Endodermal cell (in vitro differentiated cells): ENCODE data around the gene BCAR1. TPM values are rescaled to one million over a fixed set of nuclear protein-coding genes. Genes with fewer than 3 reads are reported as not detected.
A peak's percentile ranks its signal among the peaks of the same experiment; 100 is the strongest.
"Not testable (repeated sequence)": the region's sequence is repeated elsewhere in the genome, so short reads cannot be mapped to it uniquely, and the experiment has no call there.

Source experiments
- DNase-seq: peaks from one replicate; pipeline ENCODE4 v3.0.0-alpha.2; 2017
- H3K27ac ChIP-seq: 2 replicates; pipeline ENCODE4 v1.5.1; 2013; ENCODE audit warnings: mild to moderate bottlenecking, low read depth, low read length, moderate library complexity
- H3K27me3 ChIP-seq: 2 replicates; pipeline ENCODE4 v1.6.1; 2013; ENCODE audit warnings: mild to moderate bottlenecking, low read length, moderate library complexity; ENCODE audit not compliant: insufficient read depth, control insufficient read depth, poor library complexity, severe bottlenecking
- H3K36me3 ChIP-seq: 2 replicates; pipeline ENCODE4 v1.7.0; 2013; ENCODE audit warnings: mild to moderate bottlenecking, low read length, moderate library complexity; ENCODE audit not compliant: control insufficient read depth, insufficient read depth
- H3K4me1 ChIP-seq: one replicate; pipeline ENCODE4 v1.7.0; 2013; ENCODE audit warnings: low read length; ENCODE audit not compliant: control insufficient read depth, insufficient read depth
- H3K4me3 ChIP-seq: 2 replicates; pipeline ENCODE4 v1.5.1; 2013; ENCODE audit warnings: mild to moderate bottlenecking, low read length, moderate library complexity
- H3K9ac ChIP-seq: 2 replicates; pipeline ENCODE4 v1.6.1; 2013; ENCODE audit warnings: mild to moderate bottlenecking, low read length, moderate library complexity; ENCODE audit not compliant: poor library complexity, severe bottlenecking; ENCODE audit errors: extremely low read depth
- H3K9me3 ChIP-seq: 2 replicates; pipeline ENCODE4 v1.6.1; 2013; ENCODE audit warnings: mild to moderate bottlenecking, low read length, moderate library complexity; ENCODE audit not compliant: control insufficient read depth
- H3K27ac Mint-ChIP-seq: 2 replicates; pipeline ENCODE4 v1.8.0; 2020; ENCODE audit warnings: mixed read lengths
- H3K27me3 Mint-ChIP-seq: 2 replicates; pipeline ENCODE4 v1.8.0; 2021; ENCODE audit warnings: mild to moderate bottlenecking, mixed read lengths; ENCODE audit not compliant: insufficient read depth
- H3K36me3 Mint-ChIP-seq: 2 replicates; pipeline ENCODE4 v1.8.0; 2020; ENCODE audit warnings: low read depth, mixed read lengths
- H3K4me1 Mint-ChIP-seq: 2 replicates; pipeline ENCODE4 v1.8.0; 2020; ENCODE audit warnings: mixed read lengths
- H3K4me3 Mint-ChIP-seq: 2 replicates; pipeline ENCODE4 v1.8.0; 2020; ENCODE audit warnings: mild to moderate bottlenecking, moderate library complexity, mixed read lengths
- H3K9me3 Mint-ChIP-seq: 2 replicates; pipeline ENCODE4 v1.8.0; 2020; ENCODE audit warnings: mild to moderate bottlenecking, mixed read lengths
- WGBS, 2 experiments: methylation state at CpG; one replicate each; pipeline versions ENCODE4 v1.1.5 to v1.1.7; 2013; ENCODE audit warnings: missing lambda C conversion rate in 2 of 2, mixed read lengths in 1 of 2; ENCODE audit not compliant: insufficient coverage in 1 of 2, insufficient read length in 1 of 2; 5-methylcytosine and 5-hydroxymethylcytosine counted together
- total RNA-seq, 2 donors: library from RNA; stranded (reverse); fragmentation: NEBNext Ultra II Directional in 1 of 2; extraction: Animal tissue kit (Norgen Biotek cat#: 25700) in 1 of 2; gene quantifications; 2 replicates in 1 of 2; 3 replicates in 1 of 2; pipeline ENCODE4 v1.2.1, GENCODE V29; 2021
- TF ChIP-seq, protein P1 (sequence below): fragments of 200-600 bp; sonication (generic); conservative IDR thresholded peaks from 2 replicates; pipeline ENCODE4 v1.5.0; 2021; ENCODE audit warnings: antibody characterized with exemption, mild to moderate bottlenecking

Gene BCAR1
- total RNA-seq, 2 donors from 2014 or later = 56.2 to 74.3 TPM

DNA sequence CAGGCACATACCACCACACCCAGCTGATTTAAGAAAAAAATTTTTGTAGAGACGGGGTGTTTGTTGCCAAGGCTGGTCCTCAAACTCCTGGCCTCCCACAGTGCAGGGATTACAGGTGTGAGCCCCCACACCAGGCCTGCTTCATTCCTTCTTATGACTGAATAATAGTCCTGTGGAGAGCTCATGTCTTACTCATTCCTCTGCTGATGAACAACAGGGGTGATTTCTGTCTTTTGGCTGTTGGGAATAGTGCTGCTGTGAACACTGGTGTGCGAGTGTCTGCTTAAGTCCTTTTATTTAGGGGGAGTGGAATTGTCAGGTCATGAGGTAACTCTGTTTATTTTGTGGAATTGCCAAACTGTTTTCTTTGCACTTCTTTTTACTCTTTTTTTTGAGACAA is 35.3 kb downstream of the BCAR1 start:
- H3K4me1 ChIP-seq = no peaks in the 10 kb centered on the region
- 76 to 91% methylated on average over 2 of the region's 2 CpGs for WGBS, 2 experiments
- no peaks in the 10 kb centered on the region for H3K9me3 ChIP-seq
- DNase-seq = peak; percentile 64
- H3K4me3 ChIP-seq = no peak overlapping the region
- H3K27me3 Mint-ChIP-seq = no peaks in the 10 kb centered on the region
- no peak overlapping the region for H3K4me3 Mint-ChIP-seq
- no peak overlapping the region for H3K27ac ChIP-seq
- H3K4me1 Mint-ChIP-seq = peaks cover 10% of the 10 kb centered on the region
- peak overlapping the region; percentile 6 for H3K27ac Mint-ChIP-seq
- H3K36me3 Mint-ChIP-seq = no peaks in the 10 kb centered on the region
- no peaks in the 10 kb centered on the region for H3K27me3 ChIP-seq
- H3K9me3 Mint-ChIP-seq = no peaks in the 10 kb centered on the region
- no peaks in the 10 kb centered on the region for H3K36me3 ChIP-seq
- TF ChIP-seq, protein P1, sequence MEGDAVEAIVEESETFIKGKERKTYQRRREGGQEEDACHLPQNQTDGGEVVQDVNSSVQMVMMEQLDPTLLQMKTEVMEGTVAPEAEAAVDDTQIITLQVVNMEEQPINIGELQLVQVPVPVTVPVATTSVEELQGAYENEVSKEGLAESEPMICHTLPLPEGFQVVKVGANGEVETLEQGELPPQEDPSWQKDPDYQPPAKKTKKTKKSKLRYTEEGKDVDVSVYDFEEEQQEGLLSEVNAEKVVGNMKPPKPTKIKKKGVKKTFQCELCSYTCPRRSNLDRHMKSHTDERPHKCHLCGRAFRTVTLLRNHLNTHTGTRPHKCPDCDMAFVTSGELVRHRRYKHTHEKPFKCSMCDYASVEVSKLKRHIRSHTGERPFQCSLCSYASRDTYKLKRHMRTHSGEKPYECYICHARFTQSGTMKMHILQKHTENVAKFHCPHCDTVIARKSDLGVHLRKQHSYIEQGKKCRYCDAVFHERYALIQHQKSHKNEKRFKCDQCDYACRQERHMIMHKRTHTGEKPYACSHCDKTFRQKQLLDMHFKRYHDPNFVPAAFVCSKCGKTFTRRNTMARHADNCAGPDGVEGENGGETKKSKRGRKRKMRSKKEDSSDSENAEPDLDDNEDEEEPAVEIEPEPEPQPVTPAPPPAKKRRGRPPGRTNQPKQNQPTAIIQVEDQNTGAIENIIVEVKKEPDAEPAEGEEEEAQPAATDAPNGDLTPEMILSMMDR = no peak
- H3K9ac ChIP-seq = no peak overlapping the region

DNA sequence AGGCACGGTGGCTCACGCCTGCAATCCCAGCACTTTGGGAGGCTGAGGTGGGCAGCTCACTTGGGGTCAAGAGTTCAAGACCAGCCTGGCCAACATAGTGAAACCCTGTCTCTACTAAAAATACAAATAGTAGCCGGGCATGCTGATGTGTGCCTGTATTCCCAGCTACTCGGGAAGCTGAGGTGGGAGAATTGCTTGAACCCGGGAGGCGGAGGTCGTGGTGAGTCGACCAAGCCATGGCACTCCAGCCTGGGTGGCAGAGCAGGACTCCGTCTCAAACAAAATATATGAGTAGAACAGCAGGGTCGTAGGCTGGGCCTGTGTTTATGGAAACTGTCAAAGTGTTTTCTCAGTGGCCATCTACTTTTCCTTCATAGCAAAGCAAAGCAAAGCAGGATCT is 40.1 kb downstream of the BCAR1 start:
- not testable (repeated sequence) for H3K27me3 ChIP-seq, H3K4me1 ChIP-seq, H3K4me1 Mint-ChIP-seq, H3K27ac ChIP-seq, H3K4me3 Mint-ChIP-seq, H3K36me3 ChIP-seq, H3K36me3 Mint-ChIP-seq, H3K4me3 ChIP-seq, H3K9me3 Mint-ChIP-seq, H3K9ac ChIP-seq, H3K27ac Mint-ChIP-seq, H3K9me3 ChIP-seq, H3K27me3 Mint-ChIP-seq, DNase-seq
- WGBS, 2 experiments = 93 to 96% methylated on average over 10 of the region's 10 CpGs

DNA sequence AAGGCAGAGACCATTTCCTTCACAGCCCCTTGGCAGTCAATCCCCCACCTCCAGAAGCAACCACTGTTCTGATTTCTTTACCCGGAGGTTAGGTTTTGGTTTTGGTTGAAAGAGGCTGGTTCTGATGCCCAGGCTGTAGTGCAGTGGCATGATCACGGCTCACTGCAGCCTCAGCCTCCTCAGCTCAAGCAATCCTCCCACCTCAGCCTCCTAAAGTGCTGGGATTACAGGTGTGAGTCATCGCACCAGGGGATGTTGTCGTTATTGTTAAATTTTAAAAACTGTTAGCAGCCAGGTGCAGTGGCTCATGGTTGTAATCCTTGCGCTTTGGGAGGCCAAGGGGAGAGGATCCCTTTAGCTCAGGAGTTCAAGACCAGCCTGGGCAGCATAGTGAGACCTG is 41.5 kb downstream of the BCAR1 start:
- 90 to 92% methylated on average over 2 to 5 of the region's 5 CpGs for WGBS, 2 experiments
- TF ChIP-seq, protein P1 = no peak
- no peaks in the 10 kb centered on the region for H3K9me3 ChIP-seq
- H3K27ac ChIP-seq = no peak overlapping the region
- no peaks in the 10 kb centered on the region for H3K36me3 ChIP-seq
- Mint-ChIP-seq H3K27ac (no peak overlapping the region), H3K9me3 (no peaks in the 10 kb centered on the region), H3K4me3 (no peak overlapping the region), H3K4me1 (peaks cover 8% of the 10 kb centered on the region), H3K36me3 (no peaks in the 10 kb centered on the region), H3K27me3 (no peaks in the 10 kb centered on the region)
- no peaks in the 10 kb centered on the region for H3K4me1 ChIP-seq
- no peaks in the 10 kb centered on the region for H3K27me3 ChIP-seq
- H3K9ac ChIP-seq = no peak overlapping the region
- DNase-seq = no peak
- no peak overlapping the region for H3K4me3 ChIP-seq

DNA sequence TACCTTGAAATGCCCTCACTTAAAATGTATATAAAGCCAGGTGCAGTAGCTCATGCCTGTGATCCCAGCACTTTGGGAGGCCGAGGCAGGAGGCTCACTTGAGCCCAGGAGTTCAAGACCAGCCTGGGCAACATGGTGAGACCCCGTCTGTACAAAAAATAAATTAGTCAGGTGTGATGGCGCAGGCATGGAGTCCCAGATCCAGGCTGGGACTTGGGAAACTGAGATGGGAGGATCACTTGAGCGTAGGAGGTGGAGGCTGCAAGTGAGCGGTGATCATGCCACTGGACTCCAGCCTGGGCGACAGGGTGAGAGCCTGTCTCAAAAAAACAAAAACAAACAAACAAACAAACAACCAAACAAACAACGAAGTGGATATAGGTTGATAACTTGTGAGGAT is 41.9 kb downstream of the BCAR1 start:
- H3K4me1 ChIP-seq, H3K36me3 ChIP-seq, H3K4me1 Mint-ChIP-seq, H3K27ac ChIP-seq, H3K4me3 ChIP-seq, H3K36me3 Mint-ChIP-seq, H3K9me3 Mint-ChIP-seq, H3K9me3 ChIP-seq, H3K9ac ChIP-seq, DNase-seq, H3K27ac Mint-ChIP-seq, H3K27me3 Mint-ChIP-seq, H3K27me3 ChIP-seq, H3K4me3 Mint-ChIP-seq: not testable (repeated sequence)
- 93 to 98% methylated on average over 4 to 7 of the region's 7 CpGs for WGBS, 2 experiments
